GM12864 (cell line): ENCODE results near the gene DPPA5.

Source experiments
- DNase-seq: peaks from one replicate; pipeline ENCODE4 v3.0.0-alpha.2; 2011; ENCODE audit warnings: low read depth
- H3K4me3 ChIP-seq: 2 replicates; pipeline ENCODE4 v1.5.1; 2011; ENCODE audit warnings: mild to moderate bottlenecking, low read depth, low read length, control low read depth
- TF ChIP-seq, protein P1 (sequence below): IDR thresholded peaks from 2 replicates; pipeline ENCODE4 v1.5.1; 2011; ENCODE audit warnings: low read depth, mild to moderate bottlenecking, moderate library complexity, low read length, control low read depth, inconsistent platforms; ENCODE audit errors: missing control alignments

Gene DPPA5

DNA sequence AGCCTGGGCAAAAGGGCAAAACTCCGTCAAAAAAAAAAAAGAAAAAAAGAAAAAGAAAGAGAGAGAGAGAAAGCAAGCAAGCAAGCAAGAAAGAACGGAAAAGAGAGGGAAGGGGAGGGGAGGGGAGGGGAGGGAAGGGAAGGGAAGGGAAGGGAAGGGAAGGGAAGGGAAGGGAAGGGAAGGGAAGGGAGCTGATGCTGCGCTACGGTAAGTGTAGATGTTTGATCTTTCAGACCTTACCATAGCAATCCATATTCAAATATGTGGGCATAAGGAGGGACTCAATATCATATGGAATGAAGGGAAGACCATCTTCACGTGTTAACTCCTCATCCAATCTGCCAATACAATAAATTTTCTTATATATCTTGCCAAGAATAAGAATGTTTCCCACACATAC, 11.9 kb downstream of the DPPA5 start:
- H3K4me3 ChIP-seq, result no peak overlapping the region

GRCh38 chr6:73341335-73341734, 12.7 kb downstream of the DPPA5 start:
- TF ChIP-seq, protein P1, sequence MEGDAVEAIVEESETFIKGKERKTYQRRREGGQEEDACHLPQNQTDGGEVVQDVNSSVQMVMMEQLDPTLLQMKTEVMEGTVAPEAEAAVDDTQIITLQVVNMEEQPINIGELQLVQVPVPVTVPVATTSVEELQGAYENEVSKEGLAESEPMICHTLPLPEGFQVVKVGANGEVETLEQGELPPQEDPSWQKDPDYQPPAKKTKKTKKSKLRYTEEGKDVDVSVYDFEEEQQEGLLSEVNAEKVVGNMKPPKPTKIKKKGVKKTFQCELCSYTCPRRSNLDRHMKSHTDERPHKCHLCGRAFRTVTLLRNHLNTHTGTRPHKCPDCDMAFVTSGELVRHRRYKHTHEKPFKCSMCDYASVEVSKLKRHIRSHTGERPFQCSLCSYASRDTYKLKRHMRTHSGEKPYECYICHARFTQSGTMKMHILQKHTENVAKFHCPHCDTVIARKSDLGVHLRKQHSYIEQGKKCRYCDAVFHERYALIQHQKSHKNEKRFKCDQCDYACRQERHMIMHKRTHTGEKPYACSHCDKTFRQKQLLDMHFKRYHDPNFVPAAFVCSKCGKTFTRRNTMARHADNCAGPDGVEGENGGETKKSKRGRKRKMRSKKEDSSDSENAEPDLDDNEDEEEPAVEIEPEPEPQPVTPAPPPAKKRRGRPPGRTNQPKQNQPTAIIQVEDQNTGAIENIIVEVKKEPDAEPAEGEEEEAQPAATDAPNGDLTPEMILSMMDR, result no peak
- H3K4me3 ChIP-seq, result no peak overlapping the region
- no peak for DNase-seq

More for the DNA sequence above, 11.9 kb downstream of the DPPA5 start:
- DNase-seq, result no peak
- TF ChIP-seq, protein P1, result no peak

DNA sequence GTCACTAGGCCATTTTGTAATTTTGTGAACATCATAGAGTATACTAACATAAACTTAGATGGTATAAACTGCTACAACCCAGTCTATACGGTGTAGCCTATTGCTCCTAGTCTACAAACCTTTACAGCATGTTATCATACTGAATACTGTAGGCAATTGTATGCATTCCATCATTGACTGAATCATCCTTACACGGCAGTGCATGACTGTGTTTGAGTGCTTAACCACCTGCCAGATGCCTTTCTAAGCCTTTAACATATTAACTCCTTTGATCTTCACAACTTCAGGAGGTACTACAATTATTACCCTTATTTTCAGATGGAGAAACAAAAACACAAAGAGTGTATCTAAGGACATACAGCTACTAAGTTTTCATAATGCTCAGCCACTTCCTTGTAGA, 14.0 kb downstream of the DPPA5 start:
- DNase-seq, result no peak
- TF ChIP-seq, protein P1, result no peak
- no peak overlapping the region for H3K4me3 ChIP-seq

DNA sequence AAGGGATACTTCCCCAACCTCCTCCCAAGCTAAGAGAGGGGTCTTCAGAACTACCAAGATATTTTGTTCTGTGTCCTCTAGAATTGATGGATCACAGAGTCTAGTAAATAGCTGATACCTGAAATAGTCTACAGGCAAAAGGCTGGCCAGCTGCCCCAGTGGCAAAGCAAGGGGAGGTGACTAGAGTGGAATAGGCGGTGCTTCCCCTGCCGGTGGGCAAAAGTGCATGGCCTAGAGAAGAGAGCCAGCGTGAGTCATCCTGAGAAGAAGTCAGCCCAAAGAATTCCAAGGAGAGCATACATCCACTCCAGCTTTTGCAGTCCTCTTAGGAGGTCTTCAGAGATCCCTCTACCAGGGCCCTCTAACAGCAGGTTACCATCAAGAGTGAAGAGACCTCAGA, 14.7 kb downstream of the DPPA5 start:
- TF ChIP-seq, protein P1, result no peak
- H3K4me3 ChIP-seq, result no peak overlapping the region
- no peak for DNase-seq

DNA sequence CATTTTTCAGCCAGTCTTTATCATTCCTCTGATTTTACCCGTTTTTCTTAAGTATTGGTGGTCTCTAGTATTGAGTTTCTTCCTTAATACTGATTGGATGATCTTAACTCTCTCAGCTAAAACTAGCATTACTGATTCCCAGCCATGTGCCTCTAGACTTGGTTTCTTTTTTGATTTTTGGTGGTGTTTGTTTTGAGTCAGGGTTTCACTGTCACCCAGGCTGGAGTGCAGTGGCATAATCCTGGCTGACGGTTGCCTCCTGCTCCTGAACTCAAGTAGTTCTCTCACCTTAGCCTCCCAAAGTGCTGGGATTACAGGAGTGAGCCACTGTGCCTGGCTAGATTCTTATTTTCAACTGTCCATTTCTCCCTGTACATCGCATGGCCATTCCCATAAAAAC, 24.9 kb downstream of the DPPA5 start:
- no peak overlapping the region for H3K4me3 ChIP-seq
- TF ChIP-seq, protein P1, result no peak
- DNase-seq, result no peak

DNA sequence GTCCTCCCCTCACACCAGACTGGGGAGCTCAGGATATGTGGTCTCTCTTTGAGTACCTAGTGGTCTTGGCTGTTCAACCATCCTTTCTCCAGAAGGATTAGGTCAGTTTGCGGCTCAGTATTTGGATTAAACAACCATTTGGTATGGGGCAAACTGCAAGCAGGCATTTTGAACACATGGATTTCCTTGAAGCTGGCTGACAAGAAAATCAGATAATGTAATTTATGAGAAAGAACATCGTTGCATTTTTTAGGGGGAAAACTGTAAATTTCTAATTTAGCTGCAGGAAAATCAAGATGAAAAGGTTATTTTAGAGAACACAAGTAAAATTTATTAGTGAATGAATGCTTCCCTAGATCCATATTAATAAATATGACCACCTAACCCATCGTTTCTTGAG, 25.3 kb downstream of the DPPA5 start:
- no peak for DNase-seq
- TF ChIP-seq, protein P1, result no peak

DNA sequence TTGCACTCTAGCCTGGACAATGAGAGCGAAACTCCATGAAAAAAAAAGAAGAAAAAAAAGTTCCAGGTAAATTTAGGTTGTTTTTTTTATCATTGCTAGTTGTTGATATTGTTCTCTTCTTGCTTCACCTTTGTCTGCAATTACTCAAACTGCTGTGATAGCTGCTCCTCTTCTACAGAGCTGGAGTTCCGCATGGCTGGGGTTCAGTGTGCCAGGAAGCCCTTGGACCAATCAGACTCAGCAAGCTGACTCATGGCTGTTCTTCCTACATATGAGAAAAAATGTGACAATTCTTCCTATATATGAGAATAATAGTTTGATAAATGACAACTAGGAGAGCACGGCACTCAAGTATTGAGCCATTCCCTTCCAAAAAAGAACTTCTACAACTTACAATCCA, 28.4 kb downstream of the DPPA5 start:
- TF ChIP-seq, protein P1, result no peak
- no peak overlapping the region for H3K4me3 ChIP-seq
- DNase-seq, result no peak

More for the DNA sequence above, 25.3 kb downstream of the DPPA5 start:
- H3K4me3 ChIP-seq, result no peak overlapping the region
